NCI-H146 treated with DMSO at 0.1 percent for 48 hours (cell line): Measurements from ENCODE around the gene GNAT2.
"Not testable (repeated sequence)": the region's sequence is repeated elsewhere in the genome, so short reads cannot be mapped to it uniquely, and the experiment has no call there.

Source experiments
- DNase-seq: peaks from one replicate; lab custom pipeline; 2025; ENCODE audit not compliant: unreplicated experiment; lab: John Stamatoyannopoulos, UW

The GNAT2 gene

DNA sequence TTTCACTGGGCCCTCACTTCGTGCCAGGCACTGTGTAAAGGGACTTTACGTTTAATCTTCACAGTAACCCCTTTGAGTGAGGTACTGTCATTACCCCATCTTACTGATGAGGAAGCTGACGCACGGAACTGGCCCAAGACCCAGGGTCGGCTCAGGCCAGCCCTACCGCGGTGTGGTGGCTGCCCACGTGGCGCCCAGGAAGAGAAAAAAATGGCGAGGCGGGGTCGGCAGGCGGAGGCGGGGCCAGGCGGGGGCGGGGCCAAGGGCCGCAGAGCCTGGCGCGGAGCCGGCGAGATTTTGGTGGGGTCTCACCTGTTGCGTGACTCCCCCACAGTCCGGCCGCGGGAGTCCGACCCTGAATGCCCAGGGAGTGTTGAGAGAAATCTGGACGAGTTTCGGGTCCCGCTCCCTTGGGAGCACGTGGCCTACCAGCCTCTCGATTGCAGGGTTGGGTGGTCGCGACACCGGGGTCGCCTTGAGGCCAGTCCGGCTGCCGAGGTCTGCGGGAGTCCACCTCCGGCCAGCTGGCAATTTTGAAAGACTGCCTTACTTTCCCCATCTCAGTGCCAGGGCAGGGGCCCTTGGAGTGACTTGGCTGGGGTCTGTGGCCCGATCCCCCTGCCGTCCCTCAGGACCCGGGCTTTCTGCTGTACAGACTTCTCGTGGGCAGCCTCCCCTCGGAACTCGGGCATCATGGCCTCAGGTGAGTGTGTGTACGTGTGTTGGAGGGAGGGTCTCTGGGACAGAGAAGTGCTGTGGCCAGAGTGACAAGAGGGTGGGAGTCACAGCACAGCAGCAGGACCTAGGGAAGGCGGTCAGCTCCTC is at the start of gene GNAT2, which contains the start of gene AMPD2:
TSS of gene GNAT2 (minus strand) at position 41 of the 825 bp plus-strand sequence. CDS start 6,746 bp downstream, outside the sequence.
TSS of gene AMPD2 (plus strand) at position 262 of the 825 bp plus-strand sequence. CDS start 1,339 bp downstream, outside the sequence.
- DNase-seq: peak; percentile 39

DNA sequence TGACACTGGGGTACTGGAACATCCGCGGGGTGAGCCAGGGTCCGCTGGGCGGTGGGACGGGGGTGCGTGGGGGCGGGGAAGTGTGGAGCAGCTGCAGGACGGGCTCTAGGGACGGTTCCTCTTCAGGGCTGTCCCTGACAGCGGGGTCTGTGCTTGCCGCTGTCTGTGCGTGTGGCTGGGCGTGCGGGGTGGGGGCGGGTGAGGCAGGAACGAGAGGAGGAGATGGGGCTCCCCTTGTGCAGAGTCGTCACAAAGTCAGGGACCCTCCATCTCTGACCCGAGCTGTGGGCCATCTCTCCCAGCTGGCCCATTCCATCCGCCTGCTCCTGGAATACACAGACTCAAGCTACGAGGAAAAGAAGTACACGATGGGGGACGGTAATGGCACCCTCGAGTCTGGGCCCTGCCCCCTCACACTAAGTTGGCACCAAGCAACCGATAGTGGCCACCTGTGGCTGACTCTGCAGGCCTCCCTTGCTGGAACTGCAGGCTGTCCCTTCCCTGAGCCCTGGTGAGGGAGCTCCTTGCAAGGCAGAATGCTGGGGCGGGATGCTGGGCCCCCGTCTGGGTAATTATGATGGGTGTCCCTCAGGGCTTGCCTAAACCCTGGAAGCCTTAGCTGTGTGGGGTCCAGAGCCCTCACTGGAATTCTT is 48.8 kb upstream of the GNAT2 start:
- DNase-seq: no peak

DNA sequence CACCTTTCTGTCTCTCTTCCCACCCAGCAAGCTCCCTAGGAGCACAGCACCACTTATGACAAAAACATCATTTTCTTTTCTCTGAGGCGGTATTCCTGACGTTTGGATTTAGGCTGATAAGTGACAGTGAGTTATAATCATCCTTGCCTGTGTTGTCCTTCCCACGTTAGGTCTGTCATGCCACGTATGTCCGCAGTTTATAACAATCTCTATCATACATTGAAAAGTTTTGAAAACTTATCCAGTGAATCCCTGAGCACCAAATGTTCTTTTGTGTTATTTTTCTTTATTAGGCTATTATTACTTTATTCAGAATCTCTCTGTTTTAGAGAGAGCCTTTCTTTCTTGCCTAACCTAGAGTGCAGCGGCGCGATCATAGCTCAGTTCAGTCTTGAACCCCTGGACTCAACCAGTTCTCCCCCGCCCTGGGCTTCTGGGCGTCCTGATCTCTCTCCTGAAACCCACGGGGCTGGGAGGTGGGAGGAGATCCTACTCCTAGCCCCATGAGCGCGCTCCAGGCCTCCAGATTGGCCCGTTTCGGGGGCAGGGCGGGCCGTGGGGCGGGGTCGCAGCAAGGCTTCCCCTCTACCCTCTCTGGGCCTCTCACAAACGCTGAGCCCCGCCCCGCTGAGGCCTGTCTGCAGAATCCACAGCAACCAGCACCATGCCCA is 48.2 kb upstream of the GNAT2 start, which contains the start of gene GSTM2:
TSS of gene GSTM2 (plus strand) at position 606 of the 671 bp plus-strand sequence. CDS start at position 665, 59 bp downstream.
- peak; percentile 75 for DNase-seq

DNA sequence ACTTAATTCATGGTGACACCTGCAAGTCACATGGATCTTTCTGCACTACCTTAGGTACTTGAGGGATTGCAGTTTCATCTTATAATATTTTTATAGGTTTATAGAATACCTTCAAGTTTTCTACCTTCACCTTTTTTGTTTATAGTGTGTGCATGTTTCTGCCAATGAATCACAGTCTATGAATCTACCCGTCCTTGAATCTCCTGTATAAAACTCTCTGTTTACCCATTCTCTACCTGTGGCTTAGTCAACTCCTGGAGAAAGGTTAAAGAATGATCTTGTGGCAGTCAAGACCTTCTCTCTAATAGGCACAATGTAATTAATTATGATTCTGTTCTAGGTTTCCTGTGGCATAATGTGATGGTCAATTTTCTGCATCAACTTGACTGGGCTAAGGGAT is 45.3 kb upstream of the GNAT2 start:
- DNase-seq: no peak

GRCh38 chr1:109661391-109661790 is 42.0 kb upstream of the GNAT2 start:
- DNase-seq: no peak

- not testable (repeated sequence) for DNase-seq
These were observed 41.2 kb upstream of the GNAT2 start for GRCh38 chr1:109660691-109661026.

GRCh38 chr1:109659997-109660690 is 40.7 kb upstream of the GNAT2 start:
- DNase-seq: no peak

GRCh38 chr1:109659145-109659544 is 39.7 kb upstream of the GNAT2 start:
- no peak for DNase-seq

DNA sequence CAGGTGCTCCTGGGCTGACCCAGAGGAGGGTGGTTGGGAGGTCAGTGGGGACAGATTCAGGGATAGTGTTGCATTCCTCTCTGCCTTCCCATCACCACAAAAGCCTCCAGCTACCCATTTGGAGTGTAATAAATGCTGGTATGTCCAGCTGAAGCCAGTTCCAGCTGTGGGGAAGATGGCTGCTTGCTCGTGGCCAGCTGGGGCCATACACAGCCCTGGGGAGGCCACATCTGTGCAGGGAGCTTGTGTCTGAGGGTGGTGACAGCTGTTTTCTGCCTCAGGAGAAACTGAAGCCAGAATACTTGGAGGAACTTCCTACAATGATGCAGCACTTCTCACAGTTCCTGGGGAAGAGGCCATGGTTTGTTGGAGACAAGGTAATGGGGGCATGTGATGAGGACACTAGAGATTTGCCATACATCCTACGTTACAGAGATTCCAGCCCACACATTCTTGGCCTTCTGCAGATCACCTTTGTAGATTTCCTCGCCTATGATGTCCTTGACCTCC is 39.2 kb upstream of the GNAT2 start:
- no peak for DNase-seq

DNA sequence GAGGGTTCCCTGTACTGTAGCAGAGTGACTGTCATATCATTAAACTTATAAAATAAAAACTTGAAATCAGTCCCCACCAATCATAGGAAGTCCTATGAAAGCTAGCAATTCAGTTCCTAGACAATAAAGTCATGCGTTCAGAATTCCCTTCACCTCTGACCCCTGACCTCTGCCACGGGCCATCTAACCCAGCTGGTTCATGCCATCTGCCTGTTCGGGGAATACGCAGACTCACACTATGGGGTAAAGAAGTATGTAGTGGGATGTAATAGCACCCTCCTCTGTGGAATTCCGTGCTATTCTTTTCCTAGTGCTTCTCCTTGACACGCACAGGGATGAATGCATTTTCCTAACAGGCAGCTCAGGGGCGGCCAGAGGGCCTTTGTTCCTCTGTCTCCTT is 38.6 kb upstream of the GNAT2 start:
- DNase-seq: no peak

- no peak for DNase-seq
These were observed 38.0 kb upstream of the GNAT2 start for GRCh38 chr1:109657395-109657794.

DNA sequence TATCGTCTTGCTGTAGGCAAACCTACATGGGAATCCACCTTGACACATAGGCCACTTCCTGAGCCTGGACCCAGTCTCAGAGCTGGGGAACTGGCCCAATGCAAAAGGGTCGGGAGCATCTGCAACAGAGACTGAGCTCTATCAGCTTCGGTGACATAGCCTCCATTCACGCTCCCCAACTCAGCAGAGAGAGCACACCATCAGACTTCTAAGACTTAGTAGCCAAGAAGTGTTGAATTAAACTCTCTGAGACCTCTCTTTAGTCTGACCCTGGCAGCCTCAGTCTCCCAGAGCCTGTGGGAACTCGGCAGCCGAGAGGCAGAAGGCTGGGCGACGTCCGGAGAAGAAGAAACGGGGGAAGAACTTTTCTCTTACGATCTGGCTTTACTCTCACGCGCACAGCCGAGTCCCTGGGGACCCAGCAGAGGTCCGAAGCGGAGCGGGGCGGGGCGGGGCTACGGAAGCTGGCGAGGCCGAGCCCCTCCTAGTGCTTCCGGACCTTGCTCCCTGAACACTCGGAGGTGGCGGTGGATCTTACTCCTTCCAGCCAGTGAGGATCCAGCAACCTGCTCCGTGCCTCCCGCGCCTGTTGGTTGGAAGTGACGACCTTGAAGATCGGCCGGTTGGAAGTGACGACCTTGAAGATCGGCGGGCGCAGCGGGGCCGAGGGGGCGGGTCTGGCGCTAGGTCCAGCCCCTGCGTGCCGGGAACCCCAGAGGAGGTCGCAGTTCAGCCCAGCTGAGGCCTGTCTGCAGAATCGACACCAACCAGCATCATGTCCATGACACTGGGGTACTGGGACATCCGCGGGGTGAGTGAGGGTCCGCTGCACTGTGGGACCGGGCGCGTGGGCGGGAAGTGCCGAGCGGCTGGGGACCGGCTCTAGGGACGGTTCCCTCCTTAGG is 36.5 kb upstream of the GNAT2 start, which contains the start of gene GSTM4:
TSS of gene GSTM4 (plus strand) at position 485 of the 905 bp plus-strand sequence. CDS start at position 776, 291 bp downstream.
- peak; percentile 48 for DNase-seq

GRCh38 chr1:109654519-109654918 is 35.1 kb upstream of the GNAT2 start:
- DNase-seq: no peak

DNA sequence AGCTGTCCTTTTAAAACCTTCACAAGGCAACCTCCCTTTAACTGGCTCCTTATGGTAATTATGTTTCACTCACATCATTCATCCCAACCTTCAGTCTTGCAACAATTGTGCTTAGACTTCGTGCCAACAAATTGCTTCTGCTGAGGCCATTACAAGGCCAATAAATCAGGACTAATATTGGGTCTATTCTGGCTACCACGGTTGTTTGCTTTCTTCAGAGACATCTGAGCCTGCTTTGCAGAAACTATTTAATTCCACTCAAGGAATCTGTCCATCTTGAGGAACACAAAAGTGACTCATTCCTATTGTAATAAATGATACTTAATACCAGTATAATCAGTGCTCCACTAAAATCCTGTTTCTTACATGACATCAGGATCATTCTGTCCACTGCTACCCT is 33.9 kb upstream of the GNAT2 start:
- DNase-seq: no peak

GRCh38 chr1:109652402-109652801 is 33.0 kb upstream of the GNAT2 start:
- no peak for DNase-seq

DNA sequence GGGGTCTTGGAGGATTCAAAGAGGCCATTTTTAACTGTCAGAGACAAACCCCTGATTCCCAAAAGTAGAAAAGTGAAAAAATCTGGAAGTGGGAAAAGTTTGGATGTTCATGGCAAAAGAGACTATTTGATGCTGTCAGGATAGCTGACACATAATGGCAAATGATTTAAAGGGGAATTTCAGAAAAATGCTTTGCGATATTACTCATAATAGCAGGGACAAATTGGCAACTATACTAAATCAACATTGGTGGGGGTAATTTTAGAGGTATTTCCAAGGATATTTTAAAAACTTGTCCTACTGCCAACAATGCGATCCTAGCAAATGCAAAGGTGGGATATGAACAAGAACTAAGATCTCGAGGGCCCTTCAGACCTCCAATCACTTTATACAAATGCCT is 31.2 kb upstream of the GNAT2 start:
- DNase-seq: no peak

DNA sequence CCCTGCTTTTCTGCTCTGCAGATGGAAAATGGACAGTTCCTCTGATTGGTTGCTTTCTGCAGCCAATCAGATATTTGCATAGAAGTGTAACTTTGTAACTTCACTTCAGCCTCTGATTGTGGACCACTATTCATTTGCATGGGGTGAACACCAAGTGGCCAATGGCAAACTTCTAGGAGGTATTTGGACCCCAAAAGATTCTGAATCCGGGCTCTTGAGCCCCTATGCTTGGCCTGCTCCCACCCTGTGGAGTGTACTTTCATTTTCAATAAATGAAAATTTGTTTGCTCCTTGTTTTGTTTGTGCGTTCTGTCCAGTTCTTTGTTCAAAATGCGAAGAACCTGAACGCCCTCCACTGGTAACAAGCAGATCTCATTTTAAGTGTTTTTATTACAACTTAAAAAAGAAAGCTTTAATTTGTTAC is 30.1 kb upstream of the GNAT2 start:
- DNase-seq: no peak

DNA sequence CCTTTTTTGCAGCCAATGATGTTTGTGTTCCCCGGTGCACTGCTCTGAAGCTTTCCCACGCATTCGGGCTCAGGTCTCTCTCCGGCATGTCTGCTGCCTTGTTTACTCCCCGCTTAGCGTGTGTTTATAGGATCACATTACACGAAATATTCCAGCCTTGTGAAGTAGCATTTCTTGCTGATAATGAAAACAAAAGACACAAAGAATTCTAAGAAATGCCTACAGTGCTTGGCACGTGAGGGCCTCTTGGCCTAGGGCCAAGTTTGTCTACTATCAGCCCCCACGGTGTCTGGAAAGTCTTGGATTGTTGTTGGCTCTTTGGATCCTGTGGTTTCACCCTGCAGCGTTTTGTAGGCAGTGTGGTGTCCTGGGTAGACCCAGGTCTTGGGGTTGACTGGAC is 25.3 kb upstream of the GNAT2 start:
- no peak for DNase-seq

- peak; percentile 34 for DNase-seq
These were observed 24.2 kb upstream of the GNAT2 start for GRCh38 chr1:109643385-109644230.
